ENCODE measurements around the gene ZNF280D.

DNA sequence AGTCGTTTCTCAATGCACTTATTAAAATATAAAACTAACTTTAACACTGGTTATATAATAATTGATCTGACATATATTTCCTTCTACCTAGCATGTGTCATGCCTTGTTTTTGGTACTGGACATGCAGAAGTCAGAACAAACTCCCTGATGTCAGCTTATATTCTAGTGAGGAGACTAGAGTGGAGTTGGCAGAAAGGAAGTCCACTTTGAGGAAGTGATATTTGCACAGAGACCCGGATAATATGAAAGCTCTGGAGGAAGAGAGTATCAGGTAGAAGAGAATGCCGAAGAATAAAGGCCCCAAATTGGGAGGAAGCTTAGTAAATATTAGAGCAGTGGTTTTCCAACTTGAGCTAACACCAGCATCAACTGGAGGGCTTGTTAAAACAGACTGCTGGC lies 24.6 kb upstream of the ZNF280D start:
- no peak for TF ChIP-seq TEAD4 (IDR thresholded peaks at IDR 0.05; ENCODE audit: low read depth, low read length)
- TF ChIP-seq, protein P1, sequence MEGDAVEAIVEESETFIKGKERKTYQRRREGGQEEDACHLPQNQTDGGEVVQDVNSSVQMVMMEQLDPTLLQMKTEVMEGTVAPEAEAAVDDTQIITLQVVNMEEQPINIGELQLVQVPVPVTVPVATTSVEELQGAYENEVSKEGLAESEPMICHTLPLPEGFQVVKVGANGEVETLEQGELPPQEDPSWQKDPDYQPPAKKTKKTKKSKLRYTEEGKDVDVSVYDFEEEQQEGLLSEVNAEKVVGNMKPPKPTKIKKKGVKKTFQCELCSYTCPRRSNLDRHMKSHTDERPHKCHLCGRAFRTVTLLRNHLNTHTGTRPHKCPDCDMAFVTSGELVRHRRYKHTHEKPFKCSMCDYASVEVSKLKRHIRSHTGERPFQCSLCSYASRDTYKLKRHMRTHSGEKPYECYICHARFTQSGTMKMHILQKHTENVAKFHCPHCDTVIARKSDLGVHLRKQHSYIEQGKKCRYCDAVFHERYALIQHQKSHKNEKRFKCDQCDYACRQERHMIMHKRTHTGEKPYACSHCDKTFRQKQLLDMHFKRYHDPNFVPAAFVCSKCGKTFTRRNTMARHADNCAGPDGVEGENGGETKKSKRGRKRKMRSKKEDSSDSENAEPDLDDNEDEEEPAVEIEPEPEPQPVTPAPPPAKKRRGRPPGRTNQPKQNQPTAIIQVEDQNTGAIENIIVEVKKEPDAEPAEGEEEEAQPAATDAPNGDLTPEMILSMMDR (IDR thresholded peaks at IDR 0.05; ENCODE audit: control extremely low read depth in 1 of 3, insufficient read depth in 1 of 3, low read depth in 1 of 3, low read length in 3 of 3), result no peak
- TF ChIP-seq, protein P2, sequence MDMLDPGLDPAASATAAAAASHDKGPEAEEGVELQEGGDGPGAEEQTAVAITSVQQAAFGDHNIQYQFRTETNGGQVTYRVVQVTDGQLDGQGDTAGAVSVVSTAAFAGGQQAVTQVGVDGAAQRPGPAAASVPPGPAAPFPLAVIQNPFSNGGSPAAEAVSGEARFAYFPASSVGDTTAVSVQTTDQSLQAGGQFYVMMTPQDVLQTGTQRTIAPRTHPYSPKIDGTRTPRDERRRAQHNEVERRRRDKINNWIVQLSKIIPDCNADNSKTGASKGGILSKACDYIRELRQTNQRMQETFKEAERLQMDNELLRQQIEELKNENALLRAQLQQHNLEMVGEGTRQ (IDR thresholded peaks at IDR 0.05; ENCODE audit: low read length), result no peak
- no peak for TF ChIP-seq KDM5A (IDR thresholded peaks at IDR 0.05; ENCODE audit: low read length)
- TF ChIP-seq NRF1 (IDR thresholded peaks at IDR 0.05; ENCODE audit: low read depth, low read length), result no peak
- TF ChIP-seq TAF1 (IDR thresholded peaks at IDR 0.05; ENCODE audit: low read depth, low read length), result no peak
- TF ChIP-seq POLR2A (IDR thresholded peaks at IDR 0.05; ENCODE audit: control extremely low read depth in 1 of 2, low read depth in 2 of 2, low read length in 2 of 2), result no peak
- no peak for TF ChIP-seq MAFK (IDR thresholded peaks at IDR 0.05; ENCODE audit: low read depth, low read length)
- no peak for TF ChIP-seq EP300 (IDR thresholded peaks at IDR 0.05; ENCODE audit: borderline replicate concordance in 1 of 2, low read depth in 2 of 2, low read length in 2 of 2)
- TF ChIP-seq SP1 (IDR thresholded peaks at IDR 0.05; ENCODE audit: low read depth, low read length), result no peak
- no peak for TF ChIP-seq GABPA (IDR thresholded peaks at IDR 0.05; ENCODE audit: borderline replicate concordance, insufficient read depth, low read length)
- no peak for TF ChIP-seq EZH2 (IDR thresholded peaks at IDR 0.05; ENCODE audit: low read depth, low read length, severe bottlenecking)

Measured in H1 (cell line).